ENCODE measurements around the gene RRAGC.

The RRAGC gene

DNA sequence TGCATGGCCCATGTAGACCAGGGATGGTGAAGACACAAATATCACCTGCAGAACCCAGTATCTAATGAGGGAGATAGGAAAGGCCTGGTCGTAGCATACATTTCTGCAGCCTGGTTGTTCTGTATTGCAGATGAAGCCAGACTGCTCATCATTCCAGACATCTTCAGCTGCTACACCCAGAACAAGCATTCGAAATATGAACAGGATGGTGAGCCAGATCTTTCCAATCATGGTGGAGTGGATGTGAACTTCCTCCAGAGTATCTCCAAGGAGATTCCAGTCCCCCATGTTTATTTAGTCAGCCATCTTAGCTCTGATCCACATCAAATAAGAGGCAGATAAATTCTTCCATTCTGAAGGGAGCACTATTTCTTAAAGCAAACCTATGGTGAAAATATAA lies 16.2 kb upstream of the RRAGC start:
- no peak overlapping the region for H3K14ac ChIP-seq (ENCODE audit: low read length)
- peaks cover 0 to 2% of the 10 kb centered on the region in 2 experiments for H3K36me3 ChIP-seq (ENCODE audit: control insufficient read depth in 1 of 2, insufficient read depth in 2 of 2, low read length in 2 of 2)
- H3K4me3 ChIP-seq (ENCODE audit: low read depth, low read length), result no peak overlapping the region
- WGBS (ENCODE audit: extremely low coverage, insufficient coverage, insufficient read length), result no CpG with 5 or more reads among the region's 2 CpGs
- H3K23ac ChIP-seq (ENCODE audit: low read length), result no peak overlapping the region
- H3K79me2 ChIP-seq (ENCODE audit: control insufficient read depth, insufficient read depth, low read length, poor library complexity), result peaks cover 4% of the 10 kb centered on the region
- no peak overlapping the region for H3K18ac ChIP-seq (ENCODE audit: low read length)
- H3K27me3 ChIP-seq (ENCODE audit: insufficient read depth, low read length), result no peaks in the 10 kb centered on the region
- no peak overlapping the region for H4K8ac ChIP-seq (ENCODE audit: low read depth, low read length)
- no peak overlapping the region for H4K91ac ChIP-seq (ENCODE audit: low read depth, low read length)
- H2AFZ ChIP-seq (ENCODE audit: insufficient read depth, low read length, poor library complexity), result no peak overlapping the region
- peaks cover 0 to 3% of the 10 kb centered on the region in 2 experiments for H3K4me1 ChIP-seq (ENCODE audit: control insufficient read depth in 1 of 2, insufficient read depth in 2 of 2, low read length in 2 of 2)
- peaks cover 2% of the 10 kb centered on the region for H3K9me3 ChIP-seq (ENCODE audit: insufficient read depth, low read depth, low read length)
- no peak overlapping the region for H3K27ac ChIP-seq (ENCODE audit: low read depth, low read length)
- H3K4me2 ChIP-seq (ENCODE audit: low read length), result no peak overlapping the region
- H2BK12ac ChIP-seq (ENCODE audit: low read length), result no peak overlapping the region
- peak; percentile 75 to 91 for DNase-seq
- H3K4ac ChIP-seq (ENCODE audit: low read depth, low read length), result no peak overlapping the region
- no peak overlapping the region for H2AK5ac ChIP-seq (ENCODE audit: low read length)
- H3K79me1 ChIP-seq (ENCODE audit: low read length), result peaks cover 5% of the 10 kb centered on the region
- H3K9ac ChIP-seq (ENCODE audit: low read length), result no peak overlapping the region
- no peak overlapping the region for H2BK5ac ChIP-seq (ENCODE audit: low read depth, low read length, poor library complexity)
- no peak overlapping the region for H2BK120ac ChIP-seq (ENCODE audit: insufficient read depth, low read length, poor library complexity)
- no peak overlapping the region for H4K12ac ChIP-seq (ENCODE audit: low read depth, low read length)

GRCh38 chr1:38873027-38873969 lies 13.7 kb upstream of the RRAGC start, which contains the start of gene MYCBP:
Gene MYCBP (minus strand): TSS chr1:38873348. CDS start chr1:38873305, 43 bp downstream.
- H3K23ac ChIP-seq (ENCODE audit: low read length), result no peak within 1 kb of the TSS
- H2BK5ac ChIP-seq (ENCODE audit: low read depth, low read length, poor library complexity), result no peak within 1 kb of the TSS
- no CpG with 5 or more reads among the region's 69 CpGs for WGBS (ENCODE audit: extremely low coverage, insufficient coverage, insufficient read length)
- no peaks in the 10 kb centered on the region for H3K27me3 ChIP-seq (ENCODE audit: insufficient read depth, low read length)
- peak within 1 kb of the TSS; percentile 81 for H3K4ac ChIP-seq (ENCODE audit: low read depth, low read length)
- peak within 1 kb of the TSS; percentile 99 for H3K4me2 ChIP-seq (ENCODE audit: low read length)
- H3K27ac ChIP-seq (ENCODE audit: low read depth, low read length), result no peak within 1 kb of the TSS
- H3K79me2 ChIP-seq (ENCODE audit: control insufficient read depth, insufficient read depth, low read length, poor library complexity), result peaks cover 4% of the 10 kb centered on the region
- peaks cover 0 to 3% of the 10 kb centered on the region in 2 experiments for H3K4me1 ChIP-seq (ENCODE audit: control insufficient read depth in 1 of 2, insufficient read depth in 2 of 2, low read length in 2 of 2)
- no peak within 1 kb of the TSS for H2BK120ac ChIP-seq (ENCODE audit: insufficient read depth, low read length, poor library complexity)
- peak within 1 kb of the TSS; percentile 95 for H3K4me3 ChIP-seq (ENCODE audit: low read depth, low read length)
- H4K12ac ChIP-seq (ENCODE audit: low read depth, low read length), result peak within 1 kb of the TSS; percentile 79
- peak within 1 kb of the TSS; percentile 63 for H3K14ac ChIP-seq (ENCODE audit: low read length)
- H3K9ac ChIP-seq (ENCODE audit: low read length), result peak within 1 kb of the TSS; percentile 95
- H3K18ac ChIP-seq (ENCODE audit: low read length), result peak within 1 kb of the TSS; percentile 67
- H2BK12ac ChIP-seq (ENCODE audit: low read length), result no peak within 1 kb of the TSS
- DNase-seq, result peak; percentile 96 to 97
- H3K9me3 ChIP-seq (ENCODE audit: insufficient read depth, low read depth, low read length), result peaks cover 2% of the 10 kb centered on the region
- H3K79me1 ChIP-seq (ENCODE audit: low read length), result peaks cover 5% of the 10 kb centered on the region
- H4K8ac ChIP-seq (ENCODE audit: low read depth, low read length), result peak within 1 kb of the TSS; percentile 82
- H2AK5ac ChIP-seq (ENCODE audit: low read length), result peak within 1 kb of the TSS; percentile 57
- peak within 1 kb of the TSS; percentile 59 for H4K91ac ChIP-seq (ENCODE audit: low read depth, low read length)
- peaks cover 0 to 5% of the 10 kb centered on the region in 2 experiments for H3K36me3 ChIP-seq (ENCODE audit: control insufficient read depth in 1 of 2, insufficient read depth in 2 of 2, low read length in 2 of 2)
- peak within 1 kb of the TSS; percentile 73 for H2AFZ ChIP-seq (ENCODE audit: insufficient read depth, low read length, poor library complexity)

DNA sequence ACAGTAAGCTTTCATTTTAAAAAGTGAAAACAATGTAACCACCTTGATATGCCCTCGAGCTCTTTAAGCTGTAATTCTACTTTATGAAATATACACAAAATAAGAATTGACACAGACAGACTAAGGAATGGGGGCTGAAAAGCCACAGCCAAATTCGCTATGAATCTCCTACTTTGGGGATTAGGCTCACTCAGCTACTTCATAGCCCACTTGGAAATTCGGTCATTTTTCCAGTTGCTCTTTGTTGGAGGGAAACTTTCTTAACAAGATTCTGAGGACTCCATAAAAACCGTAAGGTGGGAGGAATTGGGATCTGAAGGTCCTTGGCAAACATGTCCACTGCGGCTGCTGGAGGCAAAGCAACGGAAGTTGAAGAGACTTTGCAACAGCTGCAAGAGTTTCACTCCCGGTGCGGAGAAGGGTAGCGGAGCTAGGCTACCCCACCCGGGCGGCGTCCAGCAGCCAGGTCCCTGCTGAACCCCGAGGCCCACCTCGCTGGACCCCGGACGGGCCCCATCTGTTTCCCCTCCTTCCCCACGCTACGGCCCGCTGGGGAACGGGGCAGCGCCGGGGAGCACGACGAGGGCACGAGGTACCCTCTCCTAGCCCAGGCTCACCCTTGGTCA lies 12.9 kb upstream of the RRAGC start:
- peak overlapping the region; percentile 67 for H3K18ac ChIP-seq (ENCODE audit: low read length)

GRCh38 chr1:38870996-38871395 lies 11.4 kb upstream of the RRAGC start:
- no peak overlapping the region for H3K9ac ChIP-seq (ENCODE audit: low read length)
- no peak overlapping the region for H2BK120ac ChIP-seq (ENCODE audit: insufficient read depth, low read length, poor library complexity)
- H3K14ac ChIP-seq (ENCODE audit: low read length), result no peak overlapping the region
- H3K18ac ChIP-seq (ENCODE audit: low read length), result no peak overlapping the region
- H3K27ac ChIP-seq (ENCODE audit: low read depth, low read length), result no peak overlapping the region
- no peak overlapping the region for H4K12ac ChIP-seq (ENCODE audit: low read depth, low read length)
- no peaks in the 10 kb centered on the region for H3K27me3 ChIP-seq (ENCODE audit: insufficient read depth, low read length)
- H2BK5ac ChIP-seq (ENCODE audit: low read depth, low read length, poor library complexity), result no peak overlapping the region
- no peak overlapping the region for H3K23ac ChIP-seq (ENCODE audit: low read length)
- DNase-seq, result no peak
- no peak overlapping the region for H2AK5ac ChIP-seq (ENCODE audit: low read length)
- no peak overlapping the region for H3K4ac ChIP-seq (ENCODE audit: low read depth, low read length)
- no peak overlapping the region for H4K91ac ChIP-seq (ENCODE audit: low read depth, low read length)
- H3K4me2 ChIP-seq (ENCODE audit: low read length), result no peak overlapping the region
- no CpG with 5 or more reads among the region's 8 CpGs for WGBS (ENCODE audit: extremely low coverage, insufficient coverage, insufficient read length)
- no peak overlapping the region for H2BK12ac ChIP-seq (ENCODE audit: low read length)
- peaks cover 0 to 3% of the 10 kb centered on the region in 2 experiments for H3K4me1 ChIP-seq (ENCODE audit: control insufficient read depth in 1 of 2, insufficient read depth in 2 of 2, low read length in 2 of 2)
- H3K36me3 ChIP-seq (ENCODE audit: control insufficient read depth in 1 of 2, insufficient read depth in 2 of 2, low read length in 2 of 2), result peaks cover 2 to 9% of the 10 kb centered on the region in 2 experiments
- H3K79me2 ChIP-seq (ENCODE audit: control insufficient read depth, insufficient read depth, low read length, poor library complexity), result peaks cover 4% of the 10 kb centered on the region
- no peak overlapping the region for H4K8ac ChIP-seq (ENCODE audit: low read depth, low read length)
- no peak overlapping the region for H2AFZ ChIP-seq (ENCODE audit: insufficient read depth, low read length, poor library complexity)
- H3K4me3 ChIP-seq (ENCODE audit: low read depth, low read length), result no peak overlapping the region
- H3K79me1 ChIP-seq (ENCODE audit: low read length), result peaks cover 5% of the 10 kb centered on the region
- H3K9me3 ChIP-seq (ENCODE audit: insufficient read depth, low read depth, low read length), result peaks cover 2% of the 10 kb centered on the region

More for the DNA sequence above, 12.9 kb upstream of the RRAGC start:
- no peak overlapping the region for H2BK12ac ChIP-seq (ENCODE audit: low read length)
- H4K12ac ChIP-seq (ENCODE audit: low read depth, low read length), result peak overlapping the region; percentile 79
- H3K4me2 ChIP-seq (ENCODE audit: low read length), result peak overlapping the region; percentile 99
- H3K79me2 ChIP-seq (ENCODE audit: control insufficient read depth, insufficient read depth, low read length, poor library complexity), result peaks cover 4% of the 10 kb centered on the region
- H3K4me1 ChIP-seq (ENCODE audit: control insufficient read depth in 1 of 2, insufficient read depth in 2 of 2, low read length in 2 of 2), result peaks cover 0 to 3% of the 10 kb centered on the region in 2 experiments
- no peak overlapping the region for H2BK120ac ChIP-seq (ENCODE audit: insufficient read depth, low read length, poor library complexity)
- H3K79me1 ChIP-seq (ENCODE audit: low read length), result peaks cover 5% of the 10 kb centered on the region
- H3K27ac ChIP-seq (ENCODE audit: low read depth, low read length), result no peak overlapping the region
- H4K91ac ChIP-seq (ENCODE audit: low read depth, low read length), result peak overlapping the region; percentile 59
- no peaks in the 10 kb centered on the region for H3K27me3 ChIP-seq (ENCODE audit: insufficient read depth, low read length)
- WGBS (ENCODE audit: extremely low coverage, insufficient coverage, insufficient read length), result no CpG with 5 or more reads among the region's 25 CpGs
- no peak for DNase-seq
- peak overlapping the region; percentile 95 for H3K9ac ChIP-seq (ENCODE audit: low read length)
- H2AK5ac ChIP-seq (ENCODE audit: low read length), result peak overlapping the region; percentile 57
- H3K23ac ChIP-seq (ENCODE audit: low read length), result no peak overlapping the region
- peaks cover 0 to 5% of the 10 kb centered on the region in 2 experiments for H3K36me3 ChIP-seq (ENCODE audit: control insufficient read depth in 1 of 2, insufficient read depth in 2 of 2, low read length in 2 of 2)
- H2AFZ ChIP-seq (ENCODE audit: insufficient read depth, low read length, poor library complexity), result peak overlapping the region; percentile 73
- H2BK5ac ChIP-seq (ENCODE audit: low read depth, low read length, poor library complexity), result no peak overlapping the region
- H4K8ac ChIP-seq (ENCODE audit: low read depth, low read length), result peak overlapping the region; percentile 82
- H3K4me3 ChIP-seq (ENCODE audit: low read depth, low read length), result peak overlapping the region; percentile 95
- H3K4ac ChIP-seq (ENCODE audit: low read depth, low read length), result peak overlapping the region; percentile 81
- H3K9me3 ChIP-seq (ENCODE audit: insufficient read depth, low read depth, low read length), result peaks cover 2% of the 10 kb centered on the region
- H3K14ac ChIP-seq (ENCODE audit: low read length), result peak overlapping the region; percentile 63

Data from trophoblast cell (in vitro differentiated cells and primary cell).